GM19397 (cell line): ENCODE measurements around the gene CACNA1H.

Source experiments
- ATAC-seq: cut with Tn5 transposase; IDR thresholded peaks from one replicate; pipeline ENCODE4 v1.9.1; 2021; ENCODE audit warnings: mild to moderate bottlenecking, moderate library complexity; ENCODE audit not compliant: unreplicated experiment

The CACNA1H gene

DNA sequence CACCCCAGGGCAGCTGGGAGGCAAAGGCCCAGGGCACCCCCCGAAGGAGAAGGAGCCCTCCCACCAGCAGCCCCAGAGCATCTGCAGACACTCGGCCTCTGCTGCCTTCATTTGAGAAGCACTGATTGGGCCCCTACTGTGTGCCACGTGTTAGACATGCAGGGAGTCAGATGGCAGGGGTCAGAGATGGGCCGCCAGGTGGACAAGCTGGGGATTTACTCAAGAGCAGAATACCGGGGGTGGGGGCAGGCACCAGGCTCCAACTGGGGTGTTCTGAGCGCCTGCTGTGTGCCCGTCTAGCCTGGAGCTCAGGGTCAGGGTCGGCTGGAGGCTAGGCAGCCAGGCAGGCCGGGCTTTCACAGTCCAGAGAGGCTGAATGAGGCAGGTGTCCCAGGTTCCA, 53.4 kb downstream of the CACNA1H start:
- ATAC-seq, result no peak

DNA sequence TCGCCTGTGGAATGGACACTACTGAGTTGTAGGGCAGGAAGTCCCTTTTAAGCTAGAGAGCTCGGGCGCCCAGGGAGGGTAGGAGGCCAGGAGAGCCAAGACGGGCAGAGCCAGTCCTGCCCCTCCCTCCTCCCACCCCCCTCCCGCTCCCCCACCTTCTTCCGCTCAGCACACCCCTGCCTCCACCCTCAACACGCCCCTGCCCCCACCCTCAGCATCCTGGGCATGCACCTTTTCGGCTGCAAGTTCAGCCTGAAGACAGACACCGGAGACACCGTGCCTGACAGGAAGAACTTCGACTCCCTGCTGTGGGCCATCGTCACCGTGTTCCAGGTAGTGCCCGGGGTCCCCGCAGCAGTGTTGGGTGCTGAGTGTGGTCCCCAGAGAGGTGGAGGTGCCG, 53.9 kb downstream of the CACNA1H start:
- ATAC-seq, result no peak

DNA sequence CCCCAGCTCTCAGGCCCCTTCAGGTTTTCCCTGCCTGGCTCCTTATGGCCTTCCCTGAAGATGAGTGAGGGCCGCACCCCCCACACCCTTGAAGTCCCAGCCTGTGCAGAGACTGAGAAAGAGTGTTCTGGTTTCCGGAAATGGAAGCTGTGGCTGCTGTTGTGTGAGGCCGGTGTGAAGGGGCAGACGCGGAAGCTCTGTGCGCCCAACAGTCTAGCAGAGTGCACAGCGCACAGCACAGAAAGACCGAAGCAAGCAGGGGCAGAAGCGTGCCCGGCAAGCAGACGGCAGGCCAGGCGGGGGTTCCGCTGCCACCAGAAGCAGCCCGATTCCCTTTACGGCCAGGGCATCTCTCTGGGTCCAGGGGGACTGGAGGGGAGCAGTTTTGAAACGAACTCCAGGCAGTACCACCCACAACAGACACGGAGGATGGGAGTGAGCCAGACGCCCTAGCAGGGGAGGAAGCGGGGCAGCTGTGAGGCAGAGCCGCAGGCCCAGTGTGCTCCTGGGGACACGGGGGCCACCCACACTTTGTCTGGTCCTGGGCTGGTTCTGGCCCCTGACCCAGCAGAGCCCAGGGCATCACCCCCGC, 55.4 kb downstream of the CACNA1H start:
- no peak for ATAC-seq

GRCh38 chr16:1209081-1209480, 56.2 kb downstream of the CACNA1H start:
- no peak for ATAC-seq

- no peak for ATAC-seq
These were observed 57.6 kb downstream of the CACNA1H start for GRCh38 chr16:1210461-1210860.

DNA sequence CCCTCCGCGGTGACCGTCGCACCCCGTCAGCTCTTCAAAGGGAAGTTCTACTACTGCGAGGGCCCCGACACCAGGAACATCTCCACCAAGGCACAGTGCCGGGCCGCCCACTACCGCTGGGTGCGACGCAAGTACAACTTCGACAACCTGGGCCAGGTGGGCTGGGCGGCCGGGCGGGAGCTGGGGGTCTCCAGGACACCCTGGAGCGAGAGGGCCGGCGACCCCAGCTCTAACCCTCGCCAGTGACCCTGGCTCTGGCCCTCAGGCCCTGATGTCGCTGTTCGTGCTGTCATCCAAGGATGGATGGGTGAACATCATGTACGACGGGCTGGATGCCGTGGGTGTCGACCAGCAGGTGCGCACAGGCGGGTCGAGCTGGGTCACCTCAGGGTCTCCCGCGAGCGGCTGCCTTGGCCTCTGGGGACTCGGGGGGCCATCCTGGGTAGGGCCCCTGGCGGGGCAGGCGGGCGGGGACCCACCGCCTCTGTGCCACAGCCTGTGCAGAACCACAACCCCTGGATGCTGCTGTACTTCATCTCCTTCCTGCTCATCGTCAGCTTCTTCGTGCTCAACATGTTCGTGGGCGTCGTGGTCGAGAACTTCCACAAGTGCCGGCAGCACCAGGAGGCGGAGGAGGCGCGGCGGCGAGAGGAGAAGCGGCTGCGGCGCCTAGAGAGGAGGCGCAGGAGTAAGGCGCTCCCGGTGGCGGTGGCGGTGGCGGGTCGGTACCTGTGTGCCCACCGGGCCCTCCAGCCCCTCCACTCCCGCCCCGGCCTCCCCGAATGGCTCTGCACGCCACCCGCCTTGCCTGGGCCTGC, 58.8 kb downstream of the CACNA1H start:
- no peak for ATAC-seq

- no peak for ATAC-seq
These were observed 59.8 kb downstream of the CACNA1H start for GRCh38 chr16:1212616-1213194.

DNA sequence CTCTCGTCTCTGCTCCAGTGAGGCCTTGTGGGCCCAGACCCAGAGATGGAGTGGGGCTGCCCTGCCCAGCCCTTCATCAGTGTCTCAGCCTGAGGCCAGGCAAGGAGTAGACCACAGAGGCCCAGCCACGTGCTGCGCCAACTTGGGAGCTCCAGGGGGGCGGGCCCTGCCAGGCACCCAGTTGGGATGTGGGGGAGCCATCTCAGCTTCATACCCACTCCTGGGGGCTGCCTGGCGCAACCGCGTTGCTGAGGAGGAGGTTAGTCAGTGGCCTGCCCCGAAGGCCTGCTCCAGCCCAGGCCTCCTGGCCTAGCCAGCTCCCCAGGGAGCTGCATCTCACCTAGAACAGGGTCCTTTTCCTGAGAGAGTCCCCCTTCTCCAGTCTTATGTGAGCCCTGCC, 60.3 kb downstream of the CACNA1H start:
- no peak for ATAC-seq

DNA sequence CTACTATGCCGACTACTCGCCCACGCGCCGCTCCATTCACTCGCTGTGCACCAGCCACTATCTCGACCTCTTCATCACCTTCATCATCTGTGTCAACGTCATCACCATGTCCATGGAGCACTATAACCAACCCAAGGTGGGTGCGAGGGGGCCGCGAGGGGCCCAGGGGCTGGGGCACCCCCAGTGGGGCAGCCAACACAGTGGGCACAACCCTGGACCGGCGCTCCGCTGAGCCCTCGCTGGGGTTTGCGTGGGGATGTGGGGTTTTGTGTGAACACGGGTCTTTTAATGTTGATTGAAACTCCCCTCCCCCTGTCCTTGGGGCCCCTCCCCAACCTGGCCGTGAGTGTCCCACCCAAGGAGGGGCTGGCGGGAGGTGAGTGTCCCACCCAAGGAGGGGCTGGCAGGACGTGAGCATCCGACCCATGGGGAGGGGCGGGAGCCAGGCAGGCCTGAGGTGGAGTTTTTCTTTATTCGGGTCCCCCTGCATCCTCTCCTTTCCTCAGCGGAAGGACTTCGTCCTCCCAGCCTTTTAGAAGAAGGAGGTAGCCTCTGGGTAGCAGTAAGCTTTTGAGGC, 61.0 kb downstream of the CACNA1H start:
- ATAC-seq, result no peak

GRCh38 chr16:1214719-1215118, 61.8 kb downstream of the CACNA1H start:
- ATAC-seq, result no peak

- ATAC-seq, result no peak
These were observed 62.8 kb downstream of the CACNA1H start for GRCh38 chr16:1215574-1216295.

GRCh38 chr16:1216296-1216619, 63.4 kb downstream of the CACNA1H start:
- ATAC-seq, result no peak

GRCh38 chr16:1216681-1217400, 63.9 kb downstream of the CACNA1H start:
- ATAC-seq, result no peak

DNA sequence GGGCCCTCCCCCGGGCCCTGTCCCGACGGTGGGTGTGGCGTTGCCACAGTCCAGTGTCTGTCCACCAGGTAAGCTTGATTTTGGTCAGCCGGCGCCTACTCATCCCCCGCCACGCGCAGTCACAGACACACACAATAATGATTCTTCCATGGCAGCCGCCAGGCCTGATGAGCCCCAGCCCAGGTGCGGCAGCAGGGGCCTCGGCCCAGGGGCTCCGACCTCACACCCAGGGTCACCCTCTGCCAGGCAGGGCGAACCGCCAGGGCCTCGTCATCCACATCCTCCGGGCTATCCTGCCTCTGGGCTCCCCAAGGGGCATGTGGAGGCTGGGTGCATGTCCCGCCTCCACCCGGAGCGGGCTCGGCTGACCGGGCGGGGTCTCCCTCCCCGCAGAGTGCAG, 64.6 kb downstream of the CACNA1H start:
- no peak for ATAC-seq

GRCh38 chr16:1218061-1218929, 65.4 kb downstream of the CACNA1H start:
- no peak for ATAC-seq

- ATAC-seq, result no peak
These were observed 66.2 kb downstream of the CACNA1H start for GRCh38 chr16:1218930-1219611.

DNA sequence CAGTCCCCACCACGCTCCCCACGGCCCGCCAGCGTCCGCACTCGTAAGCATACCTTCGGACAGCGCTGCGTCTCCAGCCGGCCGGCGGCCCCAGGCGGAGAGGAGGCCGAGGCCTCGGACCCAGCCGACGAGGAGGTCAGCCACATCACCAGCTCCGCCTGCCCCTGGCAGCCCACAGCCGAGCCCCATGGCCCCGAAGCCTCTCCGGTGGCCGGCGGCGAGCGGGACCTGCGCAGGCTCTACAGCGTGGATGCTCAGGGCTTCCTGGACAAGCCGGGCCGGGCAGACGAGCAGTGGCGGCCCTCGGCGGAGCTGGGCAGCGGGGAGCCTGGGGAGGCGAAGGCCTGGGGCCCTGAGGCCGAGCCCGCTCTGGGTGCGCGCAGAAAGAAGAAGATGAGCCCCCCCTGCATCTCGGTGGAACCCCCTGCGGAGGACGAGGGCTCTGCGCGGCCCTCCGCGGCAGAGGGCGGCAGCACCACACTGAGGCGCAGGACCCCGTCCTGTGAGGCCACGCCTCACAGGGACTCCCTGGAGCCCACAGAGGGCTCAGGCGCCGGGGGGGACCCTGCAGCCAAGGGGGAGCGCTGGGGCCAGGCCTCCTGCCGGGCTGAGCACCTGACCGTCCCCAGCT, 67.3 kb downstream of the CACNA1H start:
- no peak for ATAC-seq

- no peak for ATAC-seq
These were observed 68.1 kb downstream of the CACNA1H start for GRCh38 chr16:1220841-1221627.
